OCI-LY1 (cell line): ENCODE measurements around the gene RRH.
"Not testable (repeated sequence)": the region's sequence is repeated elsewhere in the genome, so short reads cannot be mapped to it uniquely, and the experiment has no call there.

Experiments
- H2AFZ ChIP-seq: fragments of 200-600 bp; sonication (generic), shearing (Covaris generic); 2 replicates; pipeline ENCODE4 v1.6.0; 2014; ENCODE audit warnings: antibody characterized with exemption, mild to moderate bottlenecking, low read length
- H3F3A ChIP-seq: fragments of 200-600 bp; sonication (generic), shearing (Covaris generic); 2 replicates; pipeline ENCODE4 v1.6.0; 2014; ENCODE audit warnings: mild to moderate bottlenecking, antibody characterized with exemption, low read length, moderate library complexity; ENCODE audit not compliant: insufficient read depth
- H3K27ac ChIP-seq: fragments of 200-600 bp; sonication (generic); 2 replicates; pipeline ENCODE4 v1.5.1; 2014; ENCODE audit warnings: low read length, mixed run types, mild to moderate bottlenecking, low read depth; ENCODE audit not compliant: poor library complexity, severe bottlenecking
- H3K27me3 ChIP-seq: fragments of 200-600 bp; sonication (generic); 2 replicates; pipeline ENCODE4 v1.6.0; 2014; ENCODE audit warnings: antibody characterized with exemption, mild to moderate bottlenecking, low read length, moderate library complexity; ENCODE audit not compliant: insufficient read depth
- H3K36me3 ChIP-seq: fragments of 200-600 bp; sonication (generic); 2 replicates; pipeline ENCODE4 v1.6.1; 2014; ENCODE audit warnings: mild to moderate bottlenecking, antibody characterized with exemption, low read length, moderate library complexity, mixed read lengths; ENCODE audit not compliant: insufficient read depth
- H3K4me1 ChIP-seq: fragments of 200-600 bp; sonication (generic); 2 replicates; pipeline ENCODE4 v1.5.1; 2014; ENCODE audit warnings: mild to moderate bottlenecking, low read length, moderate library complexity; ENCODE audit not compliant: insufficient read depth, severe bottlenecking
- H3K4me2 ChIP-seq: fragments of 200-600 bp; sonication (generic), shearing (Covaris generic); 2 replicates; pipeline ENCODE4 v1.6.1; 2014; ENCODE audit warnings: low read length
- H3K4me3 ChIP-seq: fragments of 200-600 bp; sonication (generic); 2 replicates; pipeline ENCODE4 v1.5.1; 2014; ENCODE audit warnings: low read length, low read depth, mild to moderate bottlenecking, mixed read lengths; ENCODE audit not compliant: poor library complexity, severe bottlenecking
- H3K79me2 ChIP-seq: fragments of 200-600 bp; shearing (Covaris generic); 2 replicates; pipeline ENCODE4 v1.6.1; 2016; ENCODE audit warnings: mixed run types, low read length, mixed read lengths; ENCODE audit not compliant: insufficient read depth
- H3K9ac ChIP-seq: fragments of 200-600 bp; sonication (generic), shearing (Covaris generic); 2 replicates; pipeline ENCODE4 v1.6.1; 2014; ENCODE audit warnings: mild to moderate bottlenecking, low read length, mixed read lengths
- H3K9me2 ChIP-seq: fragments of 200-600 bp; sonication (generic), shearing (Covaris generic); 2 replicates; pipeline ENCODE4 v1.6.1; 2014; ENCODE audit warnings: low read depth, mild to moderate bottlenecking, low read length, mixed read lengths
- H3K9me3 ChIP-seq: fragments of 200-600 bp; shearing (Covaris generic); 2 replicates; pipeline ENCODE4 v1.6.1; 2014; ENCODE audit warnings: low read length, mixed read lengths
- H4K20me1 ChIP-seq: fragments of 200-600 bp; sonication (generic), shearing (Covaris generic); 2 replicates; pipeline ENCODE4 v1.6.0; 2016; ENCODE audit warnings: mild to moderate bottlenecking, low read length; ENCODE audit not compliant: insufficient read depth
- CTCF ChIP-seq: fragments of 200-600 bp; sonication (generic), shearing (Covaris generic); IDR thresholded peaks from 2 replicates; pipeline ENCODE4 v1.5.1; 2017; ENCODE audit warnings: mild to moderate bottlenecking, antibody characterized with exemption, low read length, moderate library complexity, mixed read lengths
- EZH2 ChIP-seq: fragments of 200-600 bp; sonication (generic), shearing (Covaris generic); IDR thresholded peaks from 2 replicates; pipeline ENCODE4 v1.8.0; 2017; ENCODE audit warnings: borderline replicate concordance, mixed run types, mild to moderate bottlenecking, antibody characterized with exemption, low read length, moderate library complexity, mixed read lengths

Gene RRH

DNA sequence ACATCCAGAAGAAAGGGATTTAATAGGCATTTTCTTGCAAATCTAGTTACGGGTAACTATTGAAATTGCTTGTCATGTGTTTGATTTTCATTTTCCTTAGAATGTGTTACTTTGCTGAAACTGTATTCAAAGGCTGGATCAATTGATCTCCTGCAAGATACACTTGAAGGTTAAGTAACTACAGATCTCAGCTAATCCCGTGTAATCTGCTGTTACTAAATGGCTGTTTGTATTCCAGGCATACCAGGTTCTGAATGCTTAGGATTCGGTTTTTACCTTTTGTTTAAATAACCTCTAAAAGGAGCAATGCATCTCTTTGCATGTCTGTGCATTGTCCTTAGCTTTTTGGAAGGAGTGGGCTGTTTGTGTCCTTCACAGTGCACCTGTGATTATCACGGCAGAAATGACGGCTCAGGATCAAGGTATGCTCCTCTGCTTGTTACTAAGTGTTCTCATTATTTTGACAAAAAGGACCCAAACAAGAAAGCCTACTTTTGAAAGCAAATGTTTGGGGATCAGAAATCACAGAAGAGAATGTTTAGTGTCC is 20.2 kb downstream of the RRH start, which contains the start of gene LRIT3:
Gene LRIT3 (plus strand): TSS at position 212 of the 547 bp plus-strand sequence. CDS start 95 bp downstream, at position 307.
- H3K9me2 ChIP-seq = no peaks in the 10 kb centered on the region
- no peak within 1 kb of the TSS for H3K4me2 ChIP-seq
- no peaks in the 10 kb centered on the region for H3K27me3 ChIP-seq
- H3K79me2 ChIP-seq = no peaks in the 10 kb centered on the region
- no peaks in the 10 kb centered on the region for H4K20me1 ChIP-seq
- no peaks in the 10 kb centered on the region for H3K36me3 ChIP-seq
- no peak for TF ChIP-seq EZH2
- TF ChIP-seq CTCF = no peak
- H3K9me3 ChIP-seq = no peaks in the 10 kb centered on the region
- H3K9ac ChIP-seq = no peak within 1 kb of the TSS
- no peaks in the 10 kb centered on the region for H3K4me1 ChIP-seq
- no peak within 1 kb of the TSS for H3K4me3 ChIP-seq
- H3F3A ChIP-seq = no peaks in the 10 kb centered on the region
- H2AFZ ChIP-seq = no peak within 1 kb of the TSS
- no peak within 1 kb of the TSS for H3K27ac ChIP-seq

DNA sequence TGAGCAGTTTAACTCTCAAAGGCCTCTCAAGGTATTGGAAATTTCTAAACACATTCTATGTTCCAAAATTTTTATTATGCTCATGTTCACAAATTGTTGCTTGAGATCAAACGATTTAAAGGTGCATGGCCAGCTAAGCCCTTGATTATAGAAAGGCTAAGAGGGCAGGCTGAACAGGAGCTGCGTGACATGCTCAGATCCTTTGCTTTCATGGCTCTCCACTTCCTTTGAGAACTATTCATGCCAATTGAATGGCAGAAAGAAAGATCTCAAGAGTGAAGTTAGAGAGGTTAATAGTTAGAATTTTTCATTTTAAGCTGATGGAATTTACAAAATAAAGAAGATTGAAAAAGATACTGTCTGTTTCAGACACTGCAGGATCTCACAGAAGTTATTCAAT is 20.7 kb downstream of the RRH start:
- no peak overlapping the region for H3K4me2 ChIP-seq
- H3K4me3 ChIP-seq = no peak overlapping the region
- H3F3A ChIP-seq = no peaks in the 10 kb centered on the region
- no peaks in the 10 kb centered on the region for H3K36me3 ChIP-seq
- H3K27me3 ChIP-seq = no peaks in the 10 kb centered on the region
- H3K9me3 ChIP-seq = no peaks in the 10 kb centered on the region
- no peak overlapping the region for H3K27ac ChIP-seq
- H3K9ac ChIP-seq = no peak overlapping the region
- H2AFZ ChIP-seq = no peak overlapping the region
- no peaks in the 10 kb centered on the region for H3K4me1 ChIP-seq
- H3K9me2 ChIP-seq = no peaks in the 10 kb centered on the region
- no peaks in the 10 kb centered on the region for H4K20me1 ChIP-seq
- H3K79me2 ChIP-seq = no peaks in the 10 kb centered on the region
- TF ChIP-seq EZH2 (no peak), CTCF (no peak)

GRCh38 chr4:109850601-109851000 is 22.8 kb downstream of the RRH start:
- no peak for TF ChIP-seq EZH2
- no peak for TF ChIP-seq CTCF

DNA sequence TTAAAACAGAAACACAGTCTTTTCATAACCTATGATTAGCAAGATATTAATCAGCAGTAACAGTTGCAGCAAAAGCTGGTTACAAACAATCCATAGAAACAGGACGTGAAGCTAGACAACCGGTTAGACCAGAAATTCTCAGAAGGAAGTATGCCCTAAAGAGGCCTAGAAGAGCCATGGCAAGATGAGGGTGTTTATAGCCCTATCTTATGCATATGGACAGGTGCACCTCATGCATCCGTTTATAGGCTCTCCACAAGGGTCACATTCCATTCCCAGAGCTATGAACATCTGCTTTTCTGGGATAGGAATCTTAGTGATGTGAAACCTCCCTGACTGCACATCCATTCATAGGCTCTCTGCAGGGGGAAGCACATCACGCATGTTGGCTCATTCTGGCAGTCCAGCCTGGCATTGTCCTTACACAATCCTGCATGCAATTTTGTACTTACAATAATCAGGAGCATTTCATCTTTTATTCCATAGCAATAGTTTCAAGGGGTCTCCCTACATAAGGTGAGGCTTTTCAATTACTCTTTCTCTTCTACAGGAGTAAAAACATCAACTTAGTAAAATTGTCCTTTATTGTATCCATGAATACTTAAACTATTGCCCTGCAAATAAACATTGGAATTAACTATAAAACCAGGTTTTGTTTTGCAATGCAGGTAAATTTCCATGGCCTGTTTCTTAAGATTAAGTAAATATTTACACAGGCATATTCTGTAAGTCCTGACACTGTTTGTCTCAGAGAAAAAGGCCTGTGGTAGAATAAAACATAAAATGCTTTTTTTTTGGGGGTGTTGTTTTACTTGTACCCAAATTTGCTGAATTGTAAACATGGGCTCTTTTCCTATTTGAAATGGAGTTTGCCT is 31.9 kb downstream of the RRH start:
- not testable (repeated sequence) for H3K4me1 ChIP-seq, H3K9me2 ChIP-seq, H3K79me2 ChIP-seq, H3K9me3 ChIP-seq, H2AFZ ChIP-seq, H4K20me1 ChIP-seq, H3K9ac ChIP-seq, H3K36me3 ChIP-seq, H3K27me3 ChIP-seq, H3F3A ChIP-seq, H3K4me2 ChIP-seq, H3K27ac ChIP-seq, H3K4me3 ChIP-seq

More at GRCh38 chr4:109850601-109851000, 22.8 kb downstream of the RRH start:
- Histone ChIP-seq H3K4me3 (no peak overlapping the region), H3K4me2 (no peak overlapping the region), H3K79me2 (no peaks in the 10 kb centered on the region), H3K27ac (no peak overlapping the region), H2AFZ (no peak overlapping the region), H3K9ac (no peak overlapping the region), H3K36me3 (no peaks in the 10 kb centered on the region), H3K4me1 (no peaks in the 10 kb centered on the region), H3K27me3 (no peaks in the 10 kb centered on the region), H3K9me3 (no peaks in the 10 kb centered on the region), H3K9me2 (no peaks in the 10 kb centered on the region), H3F3A (no peaks in the 10 kb centered on the region), H4K20me1 (no peaks in the 10 kb centered on the region)
